H1 (cell line): Measurements from ENCODE around the gene TIA1. TPM values are rescaled to one million over a fixed set of nuclear protein-coding genes. Genes with fewer than 3 reads are reported as not detected.

Source experiments
- CTCF ChIA-PET: fragments of 300-600 bp; sonication (Branson Sonifier 250); formaldehyde crosslinking; loops from one replicate; lab custom pipeline; 2021; ENCODE audit not compliant: partially characterized antibody; lab: Charles Lee
- POLR2A ChIA-PET: fragments of 300-600 bp; sonication (Branson Sonifier 250); formaldehyde crosslinking; loops from one replicate; lab custom pipeline; 2021; ENCODE audit warnings: inconsistent platforms; ENCODE audit not compliant: partially characterized antibody; lab: Charles Lee
- DNase-seq, 2 experiments: peaks; one replicate each; pipeline versions ENCODE4 v3.0.0 to v3.0.0-alpha.2; 2010 to 2022; ENCODE audit warnings: low spot score in 2 of 2, low read depth in 1 of 2, mixed read lengths in 1 of 2
- FAIRE-seq: peaks from 2 replicates; lab custom pipeline; 2011; peaks lifted over from hg19 to GRCh38; lab: Jason Lieb, UNC
- H2AFZ ChIP-seq: 2 replicates; pipeline ENCODE4 v1.8.1; 2012; ENCODE audit warnings: low read length, inconsistent platforms
- H2AK5ac ChIP-seq: 2 replicates; pipeline ENCODE4 v1.6.1; 2013; ENCODE audit warnings: low read depth, low read length
- H2BK120ac ChIP-seq: replicated peaks from 2 replicates; pipeline ENCODE3; 2013; ENCODE audit warnings: low read depth, low read length, inconsistent platforms
- H2BK12ac ChIP-seq: 2 replicates; pipeline ENCODE4 v1.6.1; 2013; ENCODE audit warnings: low read depth, low read length
- H2BK15ac ChIP-seq: 2 replicates; pipeline ENCODE4 v1.6.1; 2013; ENCODE audit warnings: low read length
- H2BK20ac ChIP-seq: 2 replicates; pipeline ENCODE4 v1.6.1; 2013; ENCODE audit warnings: low read length
- H2BK5ac ChIP-seq: 2 replicates; pipeline ENCODE4 v1.6.1; 2013; ENCODE audit warnings: low read depth, low read length
- H3K14ac ChIP-seq: 2 replicates; pipeline ENCODE4 v1.6.1; 2013; ENCODE audit warnings: inconsistent platforms; ENCODE audit not compliant: insufficient read length
- H3K18ac ChIP-seq: 2 replicates; pipeline ENCODE4 v1.6.1; 2013; ENCODE audit warnings: low read length; ENCODE audit errors: extremely low read depth
- H3K23ac ChIP-seq: 2 replicates; pipeline ENCODE4 v1.6.1; 2013; ENCODE audit warnings: inconsistent platforms; ENCODE audit not compliant: insufficient read length
- H3K23me2 ChIP-seq: 2 replicates; pipeline ENCODE4 v1.6.1; 2013; ENCODE audit warnings: low read depth, low read length
- H3K27ac ChIP-seq: 2 replicates; pipeline ENCODE4 v1.6.1; 2011; ENCODE audit warnings: low read depth, low read length, inconsistent platforms
- H3K27me3 ChIP-seq, 4 experiments: replicated peaks in 1 of 4; 1 replicate in 1 of 4; 2 replicates in 3 of 4; pipeline versions ENCODE4 v1.6.1 to v1.8.1; 2011 to 2013; ENCODE audit warnings: low read length in 3 of 4, mild to moderate bottlenecking in 3 of 4, inconsistent platforms in 2 of 4, mixed read lengths in 2 of 4, moderate library complexity in 1 of 4; ENCODE audit not compliant: control insufficient read depth in 3 of 4, insufficient read depth in 3 of 4; ENCODE audit errors: extremely low read depth in 1 of 4
- H3K36me3 ChIP-seq, 4 experiments: 2 replicates each; pipeline versions ENCODE4 v1.6.1 to v1.8.1; 2011 to 2013; ENCODE audit warnings: mild to moderate bottlenecking in 4 of 4, low read length in 3 of 4, moderate library complexity in 2 of 4, control low read depth in 1 of 4, inconsistent platforms in 1 of 4; ENCODE audit not compliant: insufficient read depth in 4 of 4, control insufficient read depth in 2 of 4
- H3K4ac ChIP-seq: replicated peaks from 2 replicates; pipeline ENCODE3; 2013; ENCODE audit warnings: low read length, low read depth, mixed read lengths, inconsistent platforms; ENCODE audit not compliant: insufficient read length
- H3K4me1 ChIP-seq, 4 experiments: replicated peaks in 1 of 4; 1 replicate in 1 of 4; 2 replicates in 3 of 4; pipeline versions ENCODE4 v1.6.1 to v1.8.1; 2011 to 2013; ENCODE audit warnings: low read length in 3 of 4, inconsistent platforms in 2 of 4, mixed read lengths in 1 of 4; ENCODE audit not compliant: insufficient read depth in 4 of 4, control insufficient read depth in 3 of 4
- H3K4me2 ChIP-seq, 2 experiments: 2 replicates each; pipeline versions ENCODE4 v1.6.1 to v1.8.1; 2011 to 2013; ENCODE audit warnings: low read depth in 2 of 2, low read length in 2 of 2, control low read depth in 1 of 2, inconsistent platforms in 1 of 2, mild to moderate bottlenecking in 1 of 2; ENCODE audit not compliant: insufficient read depth in 1 of 2
- H3K4me3 ChIP-seq, 4 experiments: fragments of 200-600, 300-600 bp in 1 of 4; sonication (generic), shearing (Covaris generic), sonication (Bioruptor Twin) in 1 of 4; 2 replicates each; pipeline versions ENCODE4 v1.5.1 to v1.8.1; 2011 to 2016; ENCODE audit warnings: low read length in 4 of 4, low read depth in 3 of 4, control low read depth in 2 of 4, inconsistent platforms in 2 of 4, mild to moderate bottlenecking in 2 of 4, mixed read lengths in 1 of 4, moderate library complexity in 1 of 4; ENCODE audit not compliant: insufficient read depth in 2 of 4; ENCODE audit errors: extremely low read depth in 1 of 4
- H3K56ac ChIP-seq: replicated peaks from 2 replicates; pipeline ENCODE3; 2013; ENCODE audit warnings: low read depth, mild to moderate bottlenecking, mixed read lengths, low read length, inconsistent platforms; ENCODE audit not compliant: insufficient read length
- H3K79me1 ChIP-seq: 2 replicates; pipeline ENCODE4 v1.6.1; 2013; ENCODE audit warnings: low read depth, low read length, control low read depth
- H3K79me2 ChIP-seq, 2 experiments: 2 replicates each; pipeline versions ENCODE4 v1.6.1 to v1.8.1; 2012 to 2013; ENCODE audit warnings: low read length in 2 of 2, mild to moderate bottlenecking in 2 of 2, inconsistent platforms in 1 of 2; ENCODE audit not compliant: insufficient read depth in 2 of 2, control insufficient read depth in 1 of 2
- H3K9ac ChIP-seq, 4 experiments: replicated peaks in 1 of 4; 1 replicate in 1 of 4; 2 replicates in 3 of 4; pipeline versions ENCODE4 v1.6.1 to v1.8.1; 2011 to 2013; ENCODE audit warnings: low read depth in 3 of 4, low read length in 3 of 4, control low read depth in 2 of 4, mild to moderate bottlenecking in 2 of 4, moderate library complexity in 2 of 4, inconsistent platforms in 1 of 4; ENCODE audit errors: extremely low read depth in 1 of 4
- H3K9me3 ChIP-seq, 2 experiments: 2 replicates each; pipeline versions ENCODE4 v1.6.1 to v1.8.1; 2012 to 2013; ENCODE audit warnings: mild to moderate bottlenecking in 2 of 2, moderate library complexity in 2 of 2, control low read depth in 1 of 2, inconsistent platforms in 1 of 2, low read depth in 1 of 2, low read length in 1 of 2, mixed read lengths in 1 of 2; ENCODE audit not compliant: insufficient read depth in 2 of 2
- H4K20me1 ChIP-seq, 2 experiments: replicated peaks in 1 of 2; 2 replicates each; pipeline versions ENCODE3 to v1.8.1; 2011 to 2013; ENCODE audit warnings: inconsistent platforms in 2 of 2, low read length in 2 of 2, mild to moderate bottlenecking in 1 of 2; ENCODE audit not compliant: insufficient read depth in 2 of 2, control insufficient read depth in 1 of 2
- H4K5ac ChIP-seq: 2 replicates; pipeline ENCODE4 v1.6.1; 2013; ENCODE audit warnings: low read length, low read depth, mixed read lengths, inconsistent platforms; ENCODE audit not compliant: insufficient read length
- H4K8ac ChIP-seq: 2 replicates; pipeline ENCODE4 v1.8.0; 2013; ENCODE audit warnings: mild to moderate bottlenecking, moderate library complexity, low read length, inconsistent platforms; ENCODE audit not compliant: insufficient read depth; ENCODE audit errors: extremely low read depth
- H4K91ac ChIP-seq: replicated peaks from 2 replicates; pipeline ENCODE3; 2013; ENCODE audit warnings: low read length, mixed read lengths, inconsistent platforms; ENCODE audit not compliant: insufficient read length
- CTBP2 ChIP-seq: IDR thresholded peaks from 2 replicates; pipeline ENCODE4 v1.7.0; 2011; ENCODE audit warnings: borderline replicate concordance, mild to moderate bottlenecking, moderate library complexity, mixed read lengths, low read length; ENCODE audit not compliant: insufficient read depth, insufficient read length
- EZH2 ChIP-seq: fragments of 200-600 bp; sonication (generic); IDR thresholded peaks from 2 replicates; pipeline ENCODE4 v1.7.1; 2012; ENCODE audit warnings: low read depth, mild to moderate bottlenecking, moderate library complexity, low read length, inconsistent platforms; ENCODE audit not compliant: severe bottlenecking
- GABPA ChIP-seq: IDR thresholded peaks from 2 replicates; pipeline ENCODE4 v1.6.1; 2011; ENCODE audit warnings: mild to moderate bottlenecking, low read length, moderate library complexity, borderline replicate concordance; ENCODE audit not compliant: insufficient read depth
- JUN ChIP-seq: IDR thresholded peaks from 2 replicates; pipeline ENCODE4 v1.6.1; 2011; ENCODE audit warnings: low read depth, mild to moderate bottlenecking, improper control_type of control experiment, low read length
- KDM1A ChIP-seq: fragments of 200-600, 300-600 bp; sonication (generic); IDR thresholded peaks from 2 replicates; pipeline ENCODE4 v1.7.1; 2016; ENCODE audit warnings: mild to moderate bottlenecking, low read length, borderline replicate concordance
- KDM4A ChIP-seq: IDR thresholded peaks from one replicate; pipeline ENCODE4 v1.7.1; 2012; ENCODE audit warnings: low read depth, mild to moderate bottlenecking, moderate library complexity, low read length, inconsistent platforms; ENCODE audit not compliant: severe bottlenecking
- NRF1 ChIP-seq: IDR thresholded peaks from 2 replicates; pipeline ENCODE4 v1.6.1; 2011; ENCODE audit warnings: mild to moderate bottlenecking, low read depth, low read length, improper control_type of control experiment
- POLR2A ChIP-seq, 2 experiments: IDR thresholded peaks; 1 replicate in 1 of 2; 2 replicates in 1 of 2; pipeline ENCODE4 v1.6.1; 2011; ENCODE audit warnings: low read depth in 2 of 2, low read length in 2 of 2, mild to moderate bottlenecking in 2 of 2; ENCODE audit errors: control extremely low read depth in 1 of 2
- POLR2AphosphoS5 ChIP-seq: IDR thresholded peaks from 2 replicates; pipeline ENCODE4 v1.6.1; 2011; ENCODE audit warnings: low read depth, low read length
- POU5F1 ChIP-seq: IDR thresholded peaks from 2 replicates; pipeline ENCODE4 v1.6.1; 2011; ENCODE audit warnings: low read depth, mild to moderate bottlenecking, low read length, moderate library complexity
- RXRA ChIP-seq: IDR thresholded peaks from 2 replicates; pipeline ENCODE4 v1.6.1; 2011; ENCODE audit warnings: low read depth, mild to moderate bottlenecking, low read length, moderate library complexity; ENCODE audit not compliant: insufficient read depth
- TCF12 ChIP-seq: IDR thresholded peaks from 2 replicates; pipeline ENCODE4 v1.6.1; 2011; ENCODE audit warnings: low read depth, mild to moderate bottlenecking, low read length
- WGBS, 2 experiments: shearing (Covaris generic) in 1 of 2; methylation state at CpG; one replicate each; pipeline versions ENCODE4 v1.1.6 to v1.1.7; 2013 to 2015; ENCODE audit warnings: low lambda C conversion rate in 2 of 2, mixed read lengths in 2 of 2, inconsistent platforms in 1 of 2, low coverage in 1 of 2, missing lambda C conversion rate in 1 of 2; ENCODE audit not compliant: insufficient replicate concordance in 2 of 2, insufficient coverage in 1 of 2, insufficient read length in 1 of 2; ENCODE audit errors: extremely low coverage in 1 of 2, missing lambda C conversion rate in 1 of 2; 5-methylcytosine and 5-hydroxymethylcytosine counted together
- polyA plus RNA-seq, 7 experiments: library from polyadenylated mRNA; depleted of rRNA in 3 of 7; stranded (reverse) in 5 of 7; unstranded in 2 of 7; fragments of >200 nt in 5 of 7; fragments of 200-250 nt in 2 of 7; gene quantifications; 1 replicate in 5 of 7; 2 replicates in 1 of 7; 4 replicates in 1 of 7; pipeline versions ENCODE4 v1.2.1 to v1.2.3, GENCODE V29; 2011 to 2013; ENCODE audit warnings: missing spikeins in 2 of 7, mixed read lengths in 2 of 7
- total RNA-seq: library from RNA; stranded (reverse); fragmentation: NEBNext Ultra II Directional; extraction: Animal tissue kit (Norgen Biotek cat#: 25700); gene quantifications from 2 replicates; pipeline ENCODE4 v1.2.1, GENCODE V29; 2021
- TF ChIP-seq, protein P1 (sequence below): IDR thresholded peaks from 2 replicates; pipeline ENCODE4 v1.6.1; 2012; ENCODE audit warnings: inconsistent platforms

The TIA1 gene
- total and polyA plus RNA-seq, 2 of the 8 experiments (the other 6 are each of a cell fraction or from before 2014, with no cell fraction given) = 58.6 to 181 TPM

DNA sequence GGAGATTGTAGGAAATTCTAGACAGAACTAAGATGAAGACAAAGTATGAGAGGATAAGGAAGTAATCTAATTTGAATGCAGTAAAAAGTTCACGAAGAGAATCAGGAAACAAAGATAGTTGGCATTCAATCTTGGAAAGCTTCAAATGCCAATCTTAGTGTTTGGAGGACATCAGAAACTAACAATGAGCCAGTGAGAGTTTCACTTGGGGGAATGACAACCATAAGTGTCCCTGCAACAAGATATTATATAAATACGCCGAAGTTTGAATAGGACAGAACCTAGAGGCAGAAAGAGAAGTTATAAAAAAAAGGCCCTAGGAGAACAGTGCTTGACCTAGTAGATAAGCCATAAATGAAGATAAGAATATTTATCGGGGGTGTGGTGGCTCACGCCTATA is 34.0 kb upstream of the TIA1 start:
- H3K9me3 ChIP-seq = no peaks in the 10 kb centered on the region
- no peaks in the 10 kb centered on the region for H3K23me2 ChIP-seq
- no peak overlapping the region for H3K18ac ChIP-seq
- H2BK120ac ChIP-seq = no peak overlapping the region
- H3K4me2 ChIP-seq = no peak overlapping the region
- no peak overlapping the region for H4K91ac ChIP-seq
- no peak overlapping the region for H3K56ac ChIP-seq
- H3K4ac ChIP-seq = no peak overlapping the region
- H3K14ac ChIP-seq = no peak overlapping the region
- H2BK20ac ChIP-seq = no peak overlapping the region
- no peak overlapping the region for H3K27ac ChIP-seq
- no peak overlapping the region for H2BK5ac ChIP-seq
- no peaks in the 10 kb centered on the region; the same call in 1 of the 2 replicates for H3K79me1 ChIP-seq
- H2AK5ac ChIP-seq = no peak overlapping the region
- no peak overlapping the region for H3K4me3 ChIP-seq
- DNase-seq (no peak), FAIRE-seq (no peak)
- H2AFZ ChIP-seq = no peak overlapping the region
- no peak overlapping the region for H3K23ac ChIP-seq
- H4K5ac ChIP-seq = no peak overlapping the region
- ChIA-PET CTCF (interaction anchor here (1.2 kb wide), 1 partner anchor 370 kb away, joined by 3 read pairs; no protein-coding TSS in a partner anchor), POLR2A (interaction anchor here (0.6 to 1.9 kb wide), 4 partner anchors 10 to 118 kb away, joined by 3 to 12 read pairs (median 5); partner anchors contain the start of genes FAM136A and SNRPG)
- H3K4me1 ChIP-seq = no peaks in the 10 kb centered on the region
- peaks cover 0 to 29% of the 10 kb centered on the region in 2 experiments; a peak in 2 of 4 replicates for H3K79me2 ChIP-seq
- H3K27me3 ChIP-seq = no peaks in the 10 kb centered on the region
- no peak overlapping the region for H2BK12ac ChIP-seq
- H4K8ac ChIP-seq = no peak overlapping the region
- H3K36me3 ChIP-seq = peaks cover 21 to 67% (median 53%) of the 10 kb centered on the region in 4 experiments
- H4K20me1 ChIP-seq = peaks cover 6 to 14% of the 10 kb centered on the region in 2 experiments
- H3K9ac ChIP-seq = no peak overlapping the region
- WGBS, 2 experiments = 94% methylated on average over 5 of the region's 5 CpGs; no CpG with 5 or more reads in 1 of the 2 experiments
- H2BK15ac ChIP-seq = no peak overlapping the region
- no peak for TF ChIP-seq EZH2
- TF ChIP-seq CTBP2 = no peak
- no peak for TF ChIP-seq RXRA
- no peak for TF ChIP-seq JUN
- no peak for TF ChIP-seq TCF12
- no peak for TF ChIP-seq KDM4A
- no peak for TF ChIP-seq NRF1
- no peak for TF ChIP-seq POLR2A (IDR thresholded peaks at IDR 0.05; ENCODE audit: control extremely low read depth in 1 of 2, low read depth in 2 of 2, low read length in 2 of 2)
- TF ChIP-seq POLR2AphosphoS5 = no peak
- no peak for TF ChIP-seq KDM1A
- TF ChIP-seq, protein P1, sequence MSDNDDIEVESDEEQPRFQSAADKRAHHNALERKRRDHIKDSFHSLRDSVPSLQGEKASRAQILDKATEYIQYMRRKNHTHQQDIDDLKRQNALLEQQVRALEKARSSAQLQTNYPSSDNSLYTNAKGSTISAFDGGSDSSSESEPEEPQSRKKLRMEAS = no peak
- no peak for TF ChIP-seq POU5F1
- no peak for TF ChIP-seq GABPA
